SK-N-DZ (cell line): ENCODE measurements around the gene STXBP1.

Source experiments
- DNase-seq: peaks from one replicate; pipeline ENCODE4 v3.0.0-alpha.2; 2015; ENCODE audit warnings: low spot score

STXBP1 gene

GRCh38 chr9:127654619-127655018 is 42.5 kb downstream of the STXBP1 start:
- DNase-seq, result no peak

GRCh38 chr9:127658428-127658827 is 46.4 kb downstream of the STXBP1 start:
- DNase-seq, result no peak

- peak; percentile 92 for DNase-seq
Observed at GRCh38 chr9:127660886-127661741, 49.0 kb downstream of the STXBP1 start.

GRCh38 chr9:127662617-127663016 is 50.5 kb downstream of the STXBP1 start:
- DNase-seq, result no peak

GRCh38 chr9:127664324-127664677 is 52.2 kb downstream of the STXBP1 start:
- no peak for DNase-seq

- DNase-seq, result peak; percentile 76
Observed at GRCh38 chr9:127664678-127665507, 52.8 kb downstream of the STXBP1 start.

GRCh38 chr9:127667127-127667844 is 55.2 kb downstream of the STXBP1 start:
- no peak for DNase-seq

- no peak for DNase-seq
Observed at GRCh38 chr9:127667906-127668305, 55.8 kb downstream of the STXBP1 start.

GRCh38 chr9:127673234-127673633 is 61.2 kb downstream of the STXBP1 start:
- DNase-seq, result no peak

GRCh38 chr9:127676638-127677037 is 64.6 kb downstream of the STXBP1 start:
- DNase-seq, result no peak

- DNase-seq, result no peak
Observed at GRCh38 chr9:127679506-127679905, 67.4 kb downstream of the STXBP1 start.

GRCh38 chr9:127680226-127680625 is 68.1 kb downstream of the STXBP1 start:
- DNase-seq, result no peak

GRCh38 chr9:127680846-127681245 is 68.8 kb downstream of the STXBP1 start:
- no peak for DNase-seq

GRCh38 chr9:127682351-127683136 is 70.5 kb downstream of the STXBP1 start:
- DNase-seq, result no peak

GRCh38 chr9:127683723-127684122 is 71.6 kb downstream of the STXBP1 start:
- no peak for DNase-seq

GRCh38 chr9:127684576-127684975 is 72.5 kb downstream of the STXBP1 start:
- no peak for DNase-seq

- no peak for DNase-seq
Observed at GRCh38 chr9:127686461-127687393, 74.7 kb downstream of the STXBP1 start.

- no peak for DNase-seq
Observed at GRCh38 chr9:127689329-127690000, 77.4 kb downstream of the STXBP1 start.

- DNase-seq, result no peak
Observed at GRCh38 chr9:127690735-127691134, 78.7 kb downstream of the STXBP1 start.

- no peak for DNase-seq
Observed at GRCh38 chr9:127692071-127692470, 80.0 kb downstream of the STXBP1 start.
